GM18519 (cell line): ENCODE data around the gene DNAJC27.

Experiments used
- ATAC-seq: cut with Tn5 transposase; IDR thresholded peaks from one replicate; pipeline ENCODE4 v1.9.1; 2021; ENCODE audit warnings: mild to moderate bottlenecking, moderate library complexity; ENCODE audit not compliant: unreplicated experiment, low FRiP score

DNAJC27 gene

GRCh38 chr2:24910245-24910644 is 61.5 kb downstream of the DNAJC27 start:
- ATAC-seq = no peak

- ATAC-seq = no peak
Measured at GRCh38 chr2:24909555-24910177, 62.1 kb downstream of the DNAJC27 start.

GRCh38 chr2:24908461-24908901 is 63.3 kb downstream of the DNAJC27 start:
- ATAC-seq = no peak

GRCh38 chr2:24907116-24907515 is 64.6 kb downstream of the DNAJC27 start:
- ATAC-seq = no peak

- ATAC-seq = no peak
Measured at GRCh38 chr2:24906466-24906865, 65.3 kb downstream of the DNAJC27 start.

- ATAC-seq = no peak
Measured at GRCh38 chr2:24903161-24904103, 68.3 kb downstream of the DNAJC27 start.

DNA sequence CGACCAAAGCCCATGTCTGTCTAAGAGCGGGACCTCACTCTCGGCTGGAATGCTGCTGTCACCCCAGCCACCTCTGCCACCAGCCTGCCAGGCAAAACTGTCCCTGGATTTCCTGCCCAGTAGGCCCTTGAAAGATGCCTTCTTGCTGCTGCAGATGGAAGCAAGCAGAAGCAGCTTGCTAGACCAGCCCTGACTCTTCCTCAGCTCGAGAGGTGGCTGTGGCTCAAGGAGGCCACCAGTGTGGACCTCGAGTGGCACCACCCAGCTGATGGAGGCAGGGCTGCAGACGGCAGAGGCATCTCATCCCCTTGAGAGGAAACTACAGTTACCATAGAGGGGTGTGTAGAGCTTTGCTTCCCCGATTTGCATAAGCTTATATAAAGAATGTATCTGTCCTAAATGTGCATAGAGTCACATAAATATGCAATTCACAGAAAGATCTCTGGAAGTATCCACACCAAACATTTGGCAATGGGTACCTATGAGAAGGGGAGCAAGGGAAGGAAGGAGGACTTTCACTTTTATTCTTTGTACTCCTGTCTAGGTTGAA is 72.3 kb downstream of the DNAJC27 start:
- no peak for ATAC-seq

- no peak for ATAC-seq
Measured at GRCh38 chr2:24898122-24899109, 73.3 kb downstream of the DNAJC27 start.

- no peak for ATAC-seq
Measured at GRCh38 chr2:24894750-24895149, 77.0 kb downstream of the DNAJC27 start.

DNA sequence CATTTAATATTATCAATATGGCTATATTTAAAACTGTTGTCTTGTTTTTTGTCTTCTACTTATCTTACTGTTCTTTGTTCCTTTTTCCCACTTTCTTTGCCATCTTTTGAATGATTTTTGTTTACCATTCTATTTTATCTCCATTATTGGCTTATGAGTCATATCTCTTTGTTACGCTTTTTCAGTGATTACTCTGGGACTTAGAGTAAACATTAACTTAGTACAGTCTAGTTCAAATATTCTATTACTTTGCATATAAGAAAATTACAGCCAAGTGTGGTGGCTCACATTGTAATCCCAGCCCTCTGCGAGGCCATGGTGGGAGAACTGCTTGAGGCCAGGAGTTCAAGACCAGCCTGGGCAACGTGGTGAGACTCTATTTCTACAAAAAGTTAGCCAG is 77.8 kb downstream of the DNAJC27 start:
- no peak for ATAC-seq
